Breast epithelium (tissue), 4 donors: ENCODE data around the gene PPP1R16B. TPM values are rescaled to one million over a fixed set of nuclear protein-coding genes. Genes with fewer than 3 reads are reported as not detected.
A peak's percentile ranks its signal among the peaks of the same experiment; 100 is the strongest.

ENCODE experiments used
- DNase-seq, 2 donors: peaks; one replicate each; pipeline ENCODE4 v3.0.0-alpha.2; 2019; ENCODE audit warnings: low spot score in 2 of 2
- H3K27ac ChIP-seq, 2 donors: fragments of 200-600 bp; sonication (generic) in 1 of 2; one replicate each; pipeline ENCODE4 v1.5.1; 2016 to 2019; ENCODE audit warnings: mild to moderate bottlenecking in 1 of 2
- H3K27me3 ChIP-seq, 2 donors: fragments of 200-600 bp; sonication (generic) in 1 of 2; one replicate each; pipeline versions ENCODE4 v1.5.1 to v1.6.0; 2017 to 2019; ENCODE audit warnings: control low read depth in 1 of 2, mild to moderate bottlenecking in 1 of 2
- H3K36me3 ChIP-seq: fragments of 200-600 bp; one replicate; pipeline ENCODE4 v1.5.1; 2019
- H3K4me1 ChIP-seq, 2 donors: fragments of 200-600 bp; sonication (generic); one replicate each; pipeline ENCODE4 v1.5.1; 2016 to 2019; ENCODE audit warnings: control low read depth in 1 of 2
- H3K4me3 ChIP-seq, 3 donors: fragments of 200-600 bp; sonication (generic); 1 replicate in 2 of 3; 2 replicates in 1 of 3; pipeline ENCODE4 v1.5.1; 2016 to 2019; ENCODE audit warnings: mild to moderate bottlenecking in 3 of 3, moderate library complexity in 2 of 3
- H3K9me3 ChIP-seq, 2 donors: fragments of 200-600 bp; sonication (generic) in 1 of 2; one replicate each; pipeline ENCODE4 v1.5.1; 2016 to 2019; ENCODE audit warnings: control low read depth in 1 of 2
- CTCF ChIP-seq, 3 donors: fragments of 450-650 bp; IDR thresholded peaks; one replicate each; pipeline ENCODE4 v1.5.1; 2016 to 2017; ENCODE audit warnings: antibody characterized with exemption in 3 of 3, mild to moderate bottlenecking in 3 of 3, moderate library complexity in 3 of 3
- POLR2A ChIP-seq: fragments of 450-650 bp; IDR thresholded peaks from one replicate; pipeline ENCODE4 v1.6.1; 2016; ENCODE audit warnings: antibody characterized with exemption, mild to moderate bottlenecking, moderate library complexity
- POLR2AphosphoS5 ChIP-seq, 3 donors: sonication (generic); formaldehyde crosslinking; IDR thresholded peaks; one replicate each; pipeline ENCODE4 v1.6.1; 2017; ENCODE audit warnings: antibody characterized with exemption in 3 of 3
- intact Hi-C: fragments of 100-400 bp; cut with DNase I; formaldehyde crosslinking; loops from one replicate; pipeline ENCODE4 v1.15.1; 2023; ENCODE audit warnings: low total_unique reads
- total RNA-seq, 3 donors: library from RNA; depleted of rRNA; stranded (reverse); fragments of >200 nt; gene quantifications; one replicate each; pipeline ENCODE4 v1.1.0, GENCODE V29; 2016

PPP1R16B gene
- total RNA-seq, 3 donors from 2014 or later = 3.7 to 10.8 (median 8.2) TPM

- Histone ChIP-seq H3K4me1 (no peaks in the 10 kb centered on the region), H3K36me3 (no peaks in the 10 kb centered on the region), H3K27me3 (no peaks in the 10 kb centered on the region), H3K9me3 (no peaks in the 10 kb centered on the region), H3K27ac (no peak overlapping the region), H3K4me3 (no peak overlapping the region)
- TF ChIP-seq CTCF (IDR thresholded peaks at IDR 0.05) (no peak), POLR2AphosphoS5 (IDR thresholded peaks at IDR 0.05) (no peak), POLR2A (no peak)
- DNase-seq = no peak
- intact Hi-C loops = no loop called here
Observed at GRCh38 chr20:38864662-38865061, 59.2 kb downstream of the PPP1R16B start.

- intact Hi-C loops = no loop called here
- H3K4me3 ChIP-seq = no peak overlapping the region
- H3K27ac ChIP-seq = peak overlapping the region in 1 of 2 donors; percentile 12
- no peaks in the 10 kb centered on the region for H3K36me3 ChIP-seq
- no peaks in the 10 kb centered on the region for H3K27me3 ChIP-seq
- DNase-seq = no peak
- no peaks in the 10 kb centered on the region for H3K9me3 ChIP-seq
- H3K4me1 ChIP-seq = no peaks in the 10 kb centered on the region
- TF ChIP-seq POLR2A (no peak), CTCF (IDR thresholded peaks at IDR 0.05) (no peak), POLR2AphosphoS5 (IDR thresholded peaks at IDR 0.05) (no peak)
Observed at GRCh38 chr20:38866265-38867061, 61.0 kb downstream of the PPP1R16B start.

GRCh38 chr20:38867062-38867359 lies 61.5 kb downstream of the PPP1R16B start:
- no peaks in the 10 kb centered on the region for H3K36me3 ChIP-seq
- no peak overlapping the region for H3K4me3 ChIP-seq
- no peak overlapping the region for H3K27ac ChIP-seq
- no peak for TF ChIP-seq POLR2A
- TF ChIP-seq CTCF (IDR thresholded peaks at IDR 0.05) = no peak
- TF ChIP-seq POLR2AphosphoS5 (IDR thresholded peaks at IDR 0.05) = no peak
- intact Hi-C loops = no loop called here
- no peaks in the 10 kb centered on the region for H3K9me3 ChIP-seq
- no peak for DNase-seq
- peaks cover 0 to 2% of the 10 kb centered on the region in 2 donors for H3K27me3 ChIP-seq
- H3K4me1 ChIP-seq = no peaks in the 10 kb centered on the region

- Histone ChIP-seq H3K36me3 (no peaks in the 10 kb centered on the region), H3K9me3 (no peaks in the 10 kb centered on the region), H3K27me3 (peaks cover 0 to 16% of the 10 kb centered on the region in 2 donors), H3K4me1 (no peaks in the 10 kb centered on the region), H3K4me3 (no peak overlapping the region), H3K27ac (no peak overlapping the region)
- TF ChIP-seq CTCF (IDR thresholded peaks at IDR 0.05) (no peak), POLR2AphosphoS5 (IDR thresholded peaks at IDR 0.05) (no peak), POLR2A (no peak)
- intact Hi-C loops = no loop called here
- DNase-seq = no peak
Observed at GRCh38 chr20:38870733-38871559, 65.4 kb downstream of the PPP1R16B start.

GRCh38 chr20:38871560-38871953 lies 66.1 kb downstream of the PPP1R16B start:
- intact Hi-C loops = no loop called here
- no peak for DNase-seq
- Histone ChIP-seq H3K4me1 (no peaks in the 10 kb centered on the region), H3K27ac (no peak overlapping the region), H3K4me3 (no peak overlapping the region), H3K27me3 (peaks cover 0 to 16% of the 10 kb centered on the region in 2 donors), H3K36me3 (no peaks in the 10 kb centered on the region), H3K9me3 (no peaks in the 10 kb centered on the region)
- no peak for TF ChIP-seq CTCF (IDR thresholded peaks at IDR 0.05)
- TF ChIP-seq POLR2AphosphoS5 (IDR thresholded peaks at IDR 0.05) = no peak
- no peak for TF ChIP-seq POLR2A
